GM18861 (cell line): ENCODE measurements around the gene WDR41.
"Not testable (repeated sequence)": the region's sequence is repeated elsewhere in the genome, so short reads cannot be mapped to it uniquely, and the experiment has no call there.

Experiments
- ATAC-seq: cut with Tn5 transposase; IDR thresholded peaks from one replicate; pipeline ENCODE4 v1.9.1; 2021; ENCODE audit not compliant: unreplicated experiment

Gene WDR41

DNA sequence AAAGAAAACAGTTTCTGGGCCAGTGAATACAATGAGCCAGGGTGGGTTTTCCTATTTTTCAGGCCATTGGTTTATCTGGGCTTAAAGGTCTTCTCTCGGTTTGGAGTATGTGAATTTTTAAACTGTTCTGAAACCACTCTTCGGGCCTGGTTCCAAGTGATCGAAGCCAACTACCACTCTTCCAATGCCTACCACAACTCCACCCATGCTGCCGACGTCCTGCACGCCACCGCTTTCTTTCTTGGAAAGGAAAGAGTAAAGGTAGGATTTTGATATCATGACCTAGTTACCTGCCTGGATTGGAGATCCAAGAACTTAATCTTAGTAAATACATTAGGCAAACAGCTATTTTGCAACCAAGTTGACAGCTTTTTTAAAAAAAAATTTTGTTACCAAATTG is 79.1 kb downstream of the WDR41 start:
- ATAC-seq, result no peak

DNA sequence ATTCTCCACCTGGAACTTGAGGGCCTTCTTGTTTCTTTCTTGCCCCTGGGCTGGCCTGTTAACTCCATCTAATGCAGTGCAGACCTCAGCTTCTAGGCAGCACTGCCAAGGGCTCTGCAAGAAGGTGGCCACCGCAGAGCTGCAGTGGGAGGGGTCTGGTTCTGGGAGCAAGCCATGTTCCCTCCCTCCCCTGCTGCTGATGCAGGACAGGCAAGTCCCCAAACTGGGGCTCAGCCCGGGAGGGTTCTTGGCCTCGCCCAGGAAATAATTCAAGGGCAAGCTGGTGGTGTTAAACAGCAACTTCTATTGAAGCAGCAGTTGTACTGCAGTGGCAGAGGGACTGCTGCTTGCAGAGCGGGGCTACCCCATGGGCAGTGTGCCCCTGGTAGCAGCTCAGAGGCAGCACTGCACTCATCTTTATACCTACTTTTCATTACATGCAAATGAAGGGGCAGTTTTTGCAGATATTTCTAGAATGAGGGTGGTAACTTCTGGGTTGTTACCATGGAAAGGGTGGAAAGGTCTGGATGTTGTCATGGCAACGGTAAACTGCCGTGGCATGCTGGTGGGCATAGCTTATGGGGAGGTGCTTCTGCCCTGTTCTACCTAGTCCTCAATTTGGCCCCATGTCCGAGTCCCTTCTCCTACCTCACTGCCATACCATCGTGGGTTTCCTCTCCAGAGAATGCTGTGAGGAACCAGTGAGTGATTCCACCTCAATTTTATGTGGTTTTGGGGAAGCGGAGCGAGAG is 82.1 kb downstream of the WDR41 start:
- ATAC-seq, result no peak

DNA sequence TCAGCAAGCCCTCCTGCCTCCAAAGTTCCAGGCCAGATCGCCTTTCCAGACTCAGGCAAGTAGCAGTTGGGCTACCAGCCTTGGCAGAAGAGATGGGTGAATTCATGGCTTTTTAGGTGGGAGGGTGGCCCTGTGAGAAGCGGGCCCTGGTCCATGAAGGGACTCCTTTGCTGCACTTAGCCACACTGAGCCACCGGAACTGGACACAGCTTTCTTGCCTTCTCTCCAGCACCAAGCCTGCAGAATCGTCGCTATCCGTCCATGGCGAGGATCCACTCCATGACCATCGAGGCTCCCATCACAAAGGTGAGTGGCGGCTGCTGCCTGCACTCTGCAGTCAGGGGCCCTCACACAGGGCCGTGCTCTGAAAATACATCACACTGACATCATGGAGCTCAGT is 85.0 kb downstream of the WDR41 start:
- ATAC-seq, result no peak

DNA sequence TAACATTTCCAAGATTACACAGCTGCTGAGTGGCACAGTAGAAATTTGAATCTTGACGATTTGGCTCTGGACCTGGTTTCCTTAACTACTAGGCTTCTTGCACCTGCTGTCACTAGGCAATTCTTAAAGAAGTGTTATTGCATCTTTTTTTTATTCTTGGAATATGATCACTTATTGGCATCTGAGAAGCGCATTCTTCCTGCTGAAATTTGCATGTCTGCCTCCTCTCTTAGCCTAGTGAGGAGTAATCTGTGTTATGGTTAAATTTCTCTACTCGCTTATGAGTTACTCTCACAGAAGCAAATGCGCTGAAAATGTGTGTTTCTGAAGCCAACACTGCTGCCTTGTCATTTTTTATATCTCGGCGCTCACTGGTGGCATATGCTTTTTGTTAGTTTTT is 89.3 kb downstream of the WDR41 start:
- no peak for ATAC-seq

DNA sequence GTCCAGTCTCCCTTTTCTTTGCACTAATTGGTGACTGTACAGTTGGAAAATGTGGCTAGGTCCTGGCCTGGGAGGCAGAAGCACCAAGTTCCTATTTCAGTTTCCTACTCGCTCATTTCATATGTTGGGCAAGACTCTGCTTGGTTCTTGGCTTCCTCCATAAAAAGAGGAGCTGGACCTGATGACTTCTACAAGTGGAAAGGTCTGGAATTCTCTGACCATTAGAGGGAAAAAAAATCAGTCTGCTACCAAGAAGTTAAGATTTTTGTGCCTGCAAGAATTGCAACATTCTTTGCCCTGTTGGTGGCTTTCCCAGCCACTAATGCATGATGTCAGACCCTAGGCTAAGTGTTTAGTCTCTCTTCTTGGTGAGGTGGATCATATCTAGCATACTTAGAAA is 91.5 kb downstream of the WDR41 start:
- ATAC-seq, result no peak

DNA sequence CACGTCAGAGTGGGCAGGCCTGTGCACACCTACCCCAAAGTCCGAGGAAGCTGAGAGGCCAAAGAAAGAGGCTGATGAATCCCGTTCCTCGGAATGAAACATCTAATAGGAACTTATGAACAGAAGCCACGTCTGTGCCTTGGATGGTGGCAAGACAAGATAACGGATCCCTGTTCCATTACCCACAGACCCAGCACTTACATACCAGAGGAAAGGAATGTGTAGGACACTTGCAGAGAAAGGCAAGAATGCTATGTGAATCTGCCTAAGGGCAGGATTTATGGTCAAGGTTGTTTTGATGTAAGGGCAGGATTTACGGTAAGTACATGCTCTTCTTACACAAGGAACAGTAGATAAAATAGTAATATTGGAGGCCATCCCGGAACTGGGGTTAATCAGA is 93.2 kb downstream of the WDR41 start:
- no peak for ATAC-seq

DNA sequence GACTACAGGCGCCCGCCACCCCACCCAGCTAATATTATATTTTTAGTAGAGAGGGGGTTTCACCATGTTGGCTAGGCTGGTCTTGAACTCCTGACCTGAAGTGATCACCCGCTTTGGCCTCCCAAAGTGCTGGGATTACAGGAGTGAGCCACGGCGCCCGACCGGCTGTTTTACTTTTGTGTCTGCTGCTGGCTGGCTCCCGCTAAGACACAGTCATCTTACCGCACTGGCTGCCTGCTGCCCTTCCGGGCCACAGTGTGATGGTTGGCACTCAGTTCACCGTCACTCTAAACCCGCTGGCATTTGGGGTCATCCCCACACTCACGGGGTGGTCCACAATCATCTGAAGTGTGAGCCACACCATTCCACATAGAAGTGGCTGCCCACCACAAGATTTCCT is 93.7 kb downstream of the WDR41 start:
- ATAC-seq, result no peak

DNA sequence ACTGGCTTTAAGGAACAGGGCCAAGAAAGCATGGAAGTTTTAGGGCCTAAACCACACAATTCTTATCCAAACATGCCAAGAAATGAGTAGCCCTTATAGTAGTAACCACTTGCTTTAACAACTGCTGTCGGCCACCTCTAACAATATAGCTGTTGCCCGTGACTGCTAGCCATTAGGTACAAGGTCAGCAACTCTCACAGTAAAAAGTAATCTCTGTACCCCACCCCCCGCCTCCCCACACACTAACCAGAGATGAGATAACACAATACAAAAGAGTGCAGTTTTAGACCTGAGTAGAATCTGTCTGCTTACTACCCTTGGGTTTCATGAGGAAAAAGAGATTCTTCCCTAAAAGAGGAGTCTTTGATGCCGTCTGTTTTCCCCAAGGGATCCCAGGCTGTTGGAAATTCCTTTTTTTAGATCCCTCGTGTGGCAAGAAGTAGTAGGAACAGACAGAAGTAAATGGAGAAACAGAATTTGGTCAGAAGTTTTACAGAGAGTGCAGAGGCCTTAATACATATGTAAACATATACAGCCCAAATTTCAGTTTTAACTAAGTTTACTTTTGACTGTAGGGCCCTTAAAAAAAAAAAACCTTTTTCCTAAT is 94.3 kb downstream of the WDR41 start:
- no peak for ATAC-seq

DNA sequence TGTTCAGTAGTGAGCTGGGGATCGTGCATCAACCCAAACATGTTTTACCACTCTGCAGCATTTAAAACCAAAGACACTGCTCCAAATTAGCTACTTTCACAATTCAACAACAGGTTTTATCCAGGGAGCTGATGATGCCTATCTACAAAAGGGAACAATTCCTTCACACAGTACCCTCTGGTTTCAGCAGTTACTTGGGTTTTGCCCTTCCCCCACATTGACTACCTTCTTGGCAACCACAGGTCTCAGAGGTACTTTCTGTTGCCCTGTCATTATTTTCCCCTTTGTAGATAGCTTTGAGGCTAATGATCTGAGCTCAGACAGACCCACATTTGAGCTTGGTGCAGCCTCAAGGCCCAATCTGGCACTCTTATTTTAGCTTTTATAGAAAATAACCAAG is 96.1 kb downstream of the WDR41 start:
- ATAC-seq, result no peak

DNA sequence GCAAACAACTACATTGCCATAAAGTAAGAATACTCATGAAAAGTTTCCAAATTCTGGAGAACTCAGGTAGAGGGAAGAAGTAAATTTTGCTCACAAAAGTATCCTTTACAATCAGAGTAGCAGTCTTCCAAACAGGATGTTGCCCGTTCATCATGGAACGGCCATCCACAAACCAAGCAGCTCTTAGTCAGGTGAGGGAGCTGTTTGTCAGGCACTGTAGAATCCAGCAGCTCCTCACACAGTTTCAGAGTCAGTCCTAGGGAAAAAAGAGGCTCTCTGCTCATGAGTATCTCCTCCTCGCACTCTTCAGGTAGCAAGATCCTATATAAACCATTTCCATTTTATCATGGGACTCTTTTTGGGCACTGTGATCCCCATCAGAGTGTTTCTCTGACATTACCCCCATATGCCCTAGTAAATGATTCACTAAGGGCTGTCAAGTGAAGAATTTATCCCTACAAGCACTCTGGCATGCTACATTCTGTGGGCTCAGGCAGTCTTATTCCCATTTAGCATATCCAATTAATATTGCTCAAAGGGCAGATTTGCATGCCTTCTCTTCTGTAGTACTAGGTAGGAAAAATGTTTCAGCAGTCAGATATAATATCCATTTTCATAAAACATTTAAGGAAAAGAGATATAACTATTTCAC is 97.9 kb downstream of the WDR41 start:
- ATAC-seq, result no peak

DNA sequence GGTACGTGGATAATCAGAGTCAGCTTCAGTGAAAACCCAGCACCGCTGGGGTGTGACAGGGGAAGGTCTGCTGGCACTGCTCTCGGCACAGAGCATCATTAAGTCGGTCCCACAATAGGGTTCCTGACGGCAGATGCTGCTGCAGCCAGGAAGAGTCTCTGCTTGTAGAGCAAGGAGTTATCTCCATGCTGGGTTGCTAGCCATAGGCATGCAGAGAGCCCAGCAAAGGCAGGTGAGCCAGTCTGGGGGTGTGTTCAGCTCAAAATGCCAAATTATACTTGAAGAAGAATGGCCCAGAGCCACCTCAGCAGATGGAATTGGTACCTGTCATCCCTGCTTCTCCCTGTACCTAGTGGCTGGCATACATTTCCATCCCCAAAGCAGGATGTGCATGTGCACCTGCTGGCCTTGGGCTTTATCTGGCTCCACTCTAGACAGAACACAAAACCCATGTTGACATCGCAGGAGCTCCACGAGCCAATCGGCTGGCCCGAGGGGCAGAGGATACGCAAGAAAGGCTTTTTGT is 100.8 kb downstream of the WDR41 start:
- ATAC-seq, result no peak

DNA sequence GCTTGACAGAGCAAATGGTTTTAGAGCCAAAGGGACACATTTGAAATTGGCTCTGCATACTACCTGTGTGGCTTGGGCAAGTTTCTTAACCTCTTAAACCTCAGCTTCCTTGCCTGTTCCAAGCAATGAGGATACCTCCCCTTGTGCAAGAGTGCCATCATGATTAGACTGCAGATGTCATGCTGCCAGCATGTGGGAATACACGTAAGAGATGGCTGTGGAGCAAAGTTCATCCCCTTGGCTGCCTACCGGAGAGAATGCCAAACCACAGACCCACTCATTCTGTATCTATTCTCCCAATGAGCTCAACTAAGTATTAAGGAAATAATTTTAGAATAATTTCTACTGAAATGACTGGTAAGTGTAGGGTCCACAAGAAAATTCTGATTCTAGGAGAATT is 101.3 kb downstream of the WDR41 start:
- no peak for ATAC-seq

DNA sequence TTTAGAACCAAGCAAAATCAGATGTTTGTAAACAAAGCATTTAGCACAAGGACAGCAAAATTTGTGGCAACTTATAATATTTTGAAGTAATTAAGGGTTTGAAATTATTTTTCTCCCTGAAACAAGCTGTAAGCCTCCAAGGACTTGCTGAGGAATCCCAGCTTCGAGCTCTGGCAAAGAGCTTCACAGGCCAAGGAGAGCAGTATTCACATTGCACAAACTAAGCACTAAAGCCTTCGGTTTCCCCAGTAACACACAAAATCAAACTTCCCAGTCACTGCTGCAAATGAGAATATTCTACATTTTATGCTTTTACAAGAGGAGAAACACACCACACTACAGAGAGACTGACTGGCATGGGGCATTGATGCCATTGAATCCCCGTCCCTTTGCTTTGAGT is 101.9 kb downstream of the WDR41 start:
- no peak for ATAC-seq

DNA sequence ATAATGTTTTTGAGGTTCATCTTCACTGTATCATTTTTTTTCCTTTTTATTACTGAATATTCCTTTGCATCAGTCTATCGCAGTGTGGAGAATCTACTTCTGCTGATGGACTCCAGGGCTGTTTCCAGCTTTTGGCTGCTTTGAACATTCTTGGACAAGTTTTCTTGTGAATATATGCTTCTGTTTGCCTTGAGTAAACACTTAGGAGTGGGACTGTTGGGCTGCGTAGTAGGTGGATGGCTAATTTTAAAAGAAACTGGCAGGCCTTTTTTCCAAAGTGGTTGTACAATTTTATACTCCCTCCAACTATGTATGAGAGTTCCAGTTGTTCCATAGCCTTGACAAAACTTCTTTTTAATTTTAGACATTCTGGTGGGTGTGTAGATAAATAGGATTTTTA is 102.4 kb downstream of the WDR41 start:
- no peak for ATAC-seq

DNA sequence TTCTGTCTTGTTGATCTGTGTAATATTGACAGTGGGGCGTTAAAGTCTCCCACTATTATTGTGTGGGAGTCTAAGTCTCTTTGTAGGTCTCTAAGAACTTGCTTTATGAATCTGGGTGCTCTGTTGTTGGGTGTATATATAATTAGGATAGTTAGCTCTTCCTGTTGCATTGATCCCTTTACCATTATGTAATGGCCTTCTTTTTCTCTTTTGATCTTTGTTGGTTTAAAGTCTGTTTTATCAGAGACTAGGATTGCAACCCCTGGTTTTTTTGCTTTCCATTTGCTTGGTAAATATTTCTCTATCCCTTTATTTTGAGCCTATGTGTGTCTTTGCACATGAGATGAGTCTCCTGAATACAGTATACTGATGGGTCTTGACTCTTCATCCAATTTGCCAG is 105.8 kb downstream of the WDR41 start:
- ATAC-seq, result not testable (repeated sequence)

DNA sequence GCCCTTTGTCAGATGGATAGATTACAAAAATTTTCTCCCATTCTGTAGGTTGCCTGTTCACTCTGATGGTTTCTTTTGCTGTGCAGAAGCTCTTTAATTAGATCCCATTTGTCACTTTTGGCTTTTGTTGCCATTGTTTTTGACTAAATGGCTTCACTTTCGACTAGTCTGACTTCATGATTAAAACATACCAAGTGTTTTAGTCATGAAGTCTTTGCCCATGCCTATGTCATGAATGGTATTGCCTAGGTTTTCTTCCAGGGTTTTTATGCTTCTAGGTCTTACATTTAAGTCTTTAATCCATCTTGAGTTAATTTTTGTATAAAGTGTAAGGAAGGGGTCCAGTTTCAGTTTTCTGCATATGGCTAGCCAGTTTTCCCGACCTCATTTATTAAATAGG is 108.8 kb downstream of the WDR41 start:
- not testable (repeated sequence) for ATAC-seq
